ENCODE results near the gene APOC4.
"Not testable (repeated sequence)": the region's sequence is repeated elsewhere in the genome, so short reads cannot be mapped to it uniquely, and the experiment has no call there.

The APOC4 gene

GRCh38 chr19:44942067-44942571, at the start of gene APOC4:
Gene APOC4 (plus strand): TSS chr19:44942237. CDS start chr19:44942278, 41 bp downstream.
- no peak for DNase-seq

DNA sequence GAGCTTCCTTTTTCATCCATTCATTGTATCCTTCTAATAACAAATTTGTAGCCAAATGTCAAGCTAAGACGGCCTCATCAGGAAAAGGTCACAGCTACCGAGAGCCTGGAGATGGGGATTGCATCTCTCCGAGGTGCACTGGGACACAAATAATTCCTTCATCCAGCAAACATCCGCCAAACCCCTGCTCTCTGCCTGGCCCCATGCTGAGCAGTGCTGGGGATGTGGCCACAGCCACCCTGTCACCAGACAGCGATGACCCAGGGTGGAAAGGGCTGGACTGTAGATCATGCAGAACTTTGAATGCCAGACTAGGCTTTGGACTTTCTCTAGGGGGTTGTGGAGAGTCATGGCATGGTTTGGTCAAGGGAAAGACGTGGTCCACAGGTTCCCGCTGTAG, 49.1 kb upstream of the APOC4 start:
- DNase-seq, result no peak

DNA sequence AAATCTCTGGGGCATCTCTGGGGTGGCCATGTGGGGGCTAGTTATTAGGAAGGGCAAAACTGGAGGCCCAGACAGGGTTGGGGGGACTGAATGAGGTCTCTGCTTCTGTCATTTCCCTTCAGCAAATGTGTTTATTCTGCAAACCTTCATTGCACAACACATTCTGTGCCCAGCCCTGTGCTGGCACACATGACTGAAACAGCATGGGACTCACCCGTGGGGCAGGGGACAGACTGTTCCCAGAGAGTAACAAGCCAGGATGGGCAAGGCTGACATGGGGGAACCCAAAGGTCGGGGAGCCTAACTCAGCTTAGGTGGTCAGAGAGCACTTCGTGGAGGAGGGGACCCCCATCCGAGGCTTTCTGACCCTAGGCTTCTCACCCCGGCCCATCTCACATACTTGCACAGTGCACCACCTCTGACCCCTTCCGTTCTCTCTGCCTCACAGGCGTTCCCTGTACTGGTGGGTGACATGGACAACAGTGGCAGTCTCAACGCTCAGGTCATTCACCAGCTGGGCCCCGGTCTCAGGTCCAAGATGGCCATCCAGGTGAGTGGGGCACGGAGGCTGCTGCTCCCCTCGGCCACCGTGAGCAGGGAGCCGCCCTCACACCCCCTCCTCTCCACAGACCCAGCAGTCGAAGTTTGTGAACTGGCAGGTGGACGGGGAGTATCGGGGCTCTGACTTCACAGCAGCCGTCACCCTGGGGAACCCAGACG, 48.5 kb upstream of the APOC4 start:
- DNase-seq, result no peak

DNA sequence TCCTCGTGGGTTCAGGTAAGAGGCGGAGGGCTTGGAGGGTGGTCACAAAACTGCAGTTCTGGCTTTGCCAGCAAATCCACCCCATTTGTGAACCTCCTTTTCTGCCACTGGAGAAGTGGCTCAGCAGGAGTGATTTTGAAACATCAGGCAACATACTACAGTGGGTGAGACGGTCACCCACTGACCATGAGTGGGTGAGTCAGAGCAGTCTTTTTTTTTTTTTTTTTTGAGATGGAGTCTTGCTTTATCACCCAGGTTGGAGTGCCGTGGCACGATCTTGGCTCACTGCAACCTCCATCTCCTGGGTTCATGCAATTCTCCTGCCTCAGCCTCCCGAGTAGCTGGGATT, 48.0 kb upstream of the APOC4 start:
- no peak for DNase-seq

DNA sequence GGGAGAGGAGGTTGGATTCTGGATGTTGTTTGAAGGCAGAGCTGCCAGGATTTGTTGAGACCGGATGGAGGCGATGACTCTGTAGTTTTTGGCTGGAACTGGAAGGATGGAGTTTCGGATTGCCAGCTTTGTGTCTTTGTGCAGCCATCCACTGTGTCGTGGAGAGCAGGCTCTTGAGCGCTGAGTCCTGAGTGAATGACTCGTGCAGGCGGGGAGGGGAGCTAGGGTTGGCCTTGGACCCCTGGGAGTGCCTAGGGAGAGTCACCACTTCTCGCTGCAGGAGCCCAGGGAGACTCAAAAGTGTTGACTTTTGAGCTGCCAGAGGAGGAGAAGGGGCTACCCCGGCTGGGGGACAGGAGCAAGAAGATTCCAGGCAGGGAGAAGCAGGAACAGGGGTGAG, 47.1 kb upstream of the APOC4 start:
- DNase-seq, result no peak

DNA sequence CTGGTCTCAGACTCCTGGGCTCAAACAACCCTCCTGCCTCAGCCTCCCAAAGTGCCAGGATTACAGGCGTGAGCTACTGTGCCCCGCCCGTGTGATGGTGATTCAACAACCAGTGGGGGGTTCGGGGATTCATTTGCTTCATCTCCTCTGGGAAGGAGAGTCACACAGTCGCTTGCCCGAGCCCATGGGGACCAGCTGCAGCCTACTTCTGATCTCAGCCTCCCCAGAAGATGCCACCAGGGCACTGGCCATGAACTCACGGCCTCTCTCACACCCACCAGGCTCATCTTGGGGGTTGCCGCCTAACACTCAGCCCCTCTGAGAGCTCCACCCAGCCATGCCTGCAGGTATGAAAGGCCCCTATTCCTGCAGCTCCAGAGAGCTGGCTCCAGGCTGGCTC, 44.2 kb upstream of the APOC4 start:
- no peak for DNase-seq

DNA sequence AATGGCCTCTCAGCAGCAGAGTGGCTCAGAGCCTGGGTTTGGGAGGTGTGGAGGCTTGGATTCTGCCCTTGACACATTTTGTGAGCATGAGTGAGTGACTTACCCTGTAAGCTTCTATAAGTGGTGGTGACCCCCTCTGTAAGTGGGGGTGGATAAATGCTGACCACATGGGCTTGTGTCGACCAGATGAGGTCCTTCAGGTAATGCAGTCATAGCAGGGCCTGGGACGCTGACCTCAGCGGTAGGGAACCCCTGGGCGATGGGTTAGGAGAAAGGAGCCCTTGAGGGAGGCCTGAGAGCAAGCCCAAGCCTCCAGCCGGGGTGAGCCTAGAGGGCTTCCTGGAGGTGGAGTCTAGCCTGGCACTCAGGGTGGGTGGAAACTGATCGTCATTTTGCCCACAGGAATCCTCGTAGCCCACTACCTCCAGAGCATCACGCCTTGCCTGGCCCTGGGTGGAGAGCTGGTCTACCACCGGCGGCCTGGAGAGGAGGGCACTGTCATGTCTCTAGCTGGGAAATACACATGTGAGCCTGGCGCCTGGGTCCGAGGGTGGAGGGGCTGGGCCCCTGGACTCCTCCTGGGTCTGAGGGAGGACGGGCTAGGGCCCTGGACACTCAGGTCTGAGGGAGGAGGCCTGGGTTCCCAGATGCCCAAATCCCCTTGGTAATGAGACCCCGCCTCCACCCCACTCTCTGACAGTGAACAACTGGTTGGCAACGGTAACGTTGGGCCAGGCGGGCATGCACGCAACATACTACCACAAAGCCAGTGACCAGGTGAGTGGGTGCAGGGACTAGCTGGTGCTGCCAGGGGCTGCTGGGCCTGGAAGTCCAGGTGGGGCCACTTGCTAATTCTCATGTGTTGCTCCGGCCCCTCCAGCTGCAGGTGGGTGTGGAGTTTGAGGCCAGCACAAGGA, 41.5 kb upstream of the APOC4 start:
- DNase-seq, result no peak

GRCh38 chr19:44903216-44903601, 38.8 kb upstream of the APOC4 start:
- no peak for DNase-seq

DNA sequence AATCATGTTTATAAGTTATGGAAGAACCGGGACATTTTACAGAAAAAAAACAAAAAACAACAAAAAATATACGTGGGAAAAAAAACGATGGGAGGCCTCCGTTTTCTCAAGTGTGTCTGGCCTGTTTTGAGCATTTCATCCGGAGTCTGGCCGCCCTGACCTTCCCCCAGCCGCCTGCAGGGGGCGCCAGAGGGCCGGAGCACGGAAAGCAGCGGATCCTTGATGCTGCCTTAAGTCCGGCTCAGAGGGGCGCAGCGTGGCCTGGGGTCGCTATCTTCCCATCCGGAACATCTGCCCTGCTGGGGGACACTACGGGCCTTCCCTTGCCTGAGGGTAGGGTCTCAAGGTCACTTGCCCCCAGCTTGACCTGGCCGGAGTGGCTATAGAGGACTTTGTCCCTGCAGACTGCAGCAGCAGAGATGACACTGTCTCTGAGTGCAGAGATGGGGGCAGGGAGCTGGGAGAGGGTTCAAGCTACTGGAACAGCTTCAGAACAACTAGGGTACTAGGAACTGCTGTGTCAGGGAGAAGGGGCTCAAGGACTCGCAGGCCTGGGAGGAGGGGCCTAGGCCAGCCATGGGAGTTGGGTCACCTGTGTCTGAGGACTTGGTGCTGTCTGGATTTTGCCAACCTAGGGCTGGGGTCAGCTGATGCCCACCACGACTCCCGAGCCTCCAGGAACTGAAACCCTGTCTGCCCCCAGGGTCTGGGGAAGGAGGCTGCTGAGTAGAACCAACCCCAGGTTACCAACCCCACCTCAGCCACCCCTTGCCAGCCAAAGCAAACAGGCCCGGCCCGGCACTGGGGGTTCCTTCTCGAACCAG, 38.2 kb upstream of the APOC4 start:
- DNase-seq, result peak; percentile 28 to 32

DNA sequence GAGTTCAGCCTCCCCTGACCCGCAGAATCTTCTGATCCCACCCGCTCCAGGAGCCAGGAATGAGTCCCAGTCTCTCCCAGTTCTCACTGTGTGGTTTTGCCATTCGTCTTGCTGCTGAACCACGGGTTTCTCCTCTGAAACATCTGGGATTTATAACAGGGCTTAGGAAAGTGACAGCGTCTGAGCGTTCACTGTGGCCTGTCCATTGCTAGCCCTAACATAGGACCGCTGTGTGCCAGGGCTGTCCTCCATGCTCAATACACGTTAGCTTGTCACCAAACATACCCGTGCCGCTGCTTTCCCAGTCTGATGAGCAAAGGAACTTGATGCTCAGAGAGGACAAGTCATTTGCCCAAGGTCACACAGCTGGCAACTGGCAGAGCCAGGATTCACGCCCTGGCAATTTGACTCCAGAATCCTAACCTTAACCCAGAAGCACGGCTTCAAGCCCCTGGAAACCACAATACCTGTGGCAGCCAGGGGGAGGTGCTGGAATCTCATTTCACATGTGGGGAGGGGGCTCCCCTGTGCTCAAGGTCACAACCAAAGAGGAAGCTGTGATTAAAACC, 37.5 kb upstream of the APOC4 start:
- DNase-seq, result no peak

GRCh38 chr19:44905437-44906160, 36.4 kb upstream of the APOC4 start, which contains the start of gene APOE:
Gene APOE (plus strand): TSS chr19:44905796. CDS start chr19:44906625, 829 bp downstream.
- no peak for DNase-seq

DNA sequence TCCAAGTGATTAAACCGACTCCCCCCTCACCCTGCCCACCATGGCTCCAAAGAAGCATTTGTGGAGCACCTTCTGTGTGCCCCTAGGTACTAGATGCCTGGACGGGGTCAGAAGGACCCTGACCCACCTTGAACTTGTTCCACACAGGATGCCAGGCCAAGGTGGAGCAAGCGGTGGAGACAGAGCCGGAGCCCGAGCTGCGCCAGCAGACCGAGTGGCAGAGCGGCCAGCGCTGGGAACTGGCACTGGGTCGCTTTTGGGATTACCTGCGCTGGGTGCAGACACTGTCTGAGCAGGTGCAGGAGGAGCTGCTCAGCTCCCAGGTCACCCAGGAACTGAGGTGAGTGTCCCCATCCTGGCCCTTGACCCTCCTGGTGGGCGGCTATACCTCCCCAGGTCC, 34.4 kb upstream of the APOC4 start:
- no peak for DNase-seq

- no peak for DNase-seq
These were observed 33.8 kb upstream of the APOC4 start for GRCh38 chr19:44908074-44908835.

DNA sequence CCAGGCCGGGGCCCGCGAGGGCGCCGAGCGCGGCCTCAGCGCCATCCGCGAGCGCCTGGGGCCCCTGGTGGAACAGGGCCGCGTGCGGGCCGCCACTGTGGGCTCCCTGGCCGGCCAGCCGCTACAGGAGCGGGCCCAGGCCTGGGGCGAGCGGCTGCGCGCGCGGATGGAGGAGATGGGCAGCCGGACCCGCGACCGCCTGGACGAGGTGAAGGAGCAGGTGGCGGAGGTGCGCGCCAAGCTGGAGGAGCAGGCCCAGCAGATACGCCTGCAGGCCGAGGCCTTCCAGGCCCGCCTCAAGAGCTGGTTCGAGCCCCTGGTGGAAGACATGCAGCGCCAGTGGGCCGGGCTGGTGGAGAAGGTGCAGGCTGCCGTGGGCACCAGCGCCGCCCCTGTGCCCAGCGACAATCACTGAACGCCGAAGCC, 33.2 kb upstream of the APOC4 start:
- no peak for DNase-seq

- no peak for DNase-seq
These were observed 32.3 kb upstream of the APOC4 start for GRCh38 chr19:44909775-44910174.

DNA sequence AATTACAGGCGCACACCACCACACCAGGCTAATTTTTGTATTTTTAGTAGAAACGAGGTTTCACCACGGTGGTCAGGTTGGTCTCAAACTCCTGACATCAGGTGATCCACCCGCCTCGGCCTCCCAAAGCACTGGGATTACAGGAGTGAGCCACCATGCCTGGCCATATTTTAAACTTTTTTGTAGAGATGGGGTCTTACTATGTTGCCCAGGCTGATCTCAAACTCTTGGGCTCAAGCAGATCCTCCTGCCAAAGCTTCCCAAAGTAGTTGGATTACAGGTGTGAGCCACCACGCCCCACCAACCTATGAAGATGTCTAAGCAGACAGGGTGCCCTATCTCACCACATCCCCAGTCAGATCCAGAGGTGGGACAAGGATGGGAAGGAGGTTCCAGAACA, 30.1 kb upstream of the APOC4 start:
- DNase-seq, result not testable (repeated sequence)

DNA sequence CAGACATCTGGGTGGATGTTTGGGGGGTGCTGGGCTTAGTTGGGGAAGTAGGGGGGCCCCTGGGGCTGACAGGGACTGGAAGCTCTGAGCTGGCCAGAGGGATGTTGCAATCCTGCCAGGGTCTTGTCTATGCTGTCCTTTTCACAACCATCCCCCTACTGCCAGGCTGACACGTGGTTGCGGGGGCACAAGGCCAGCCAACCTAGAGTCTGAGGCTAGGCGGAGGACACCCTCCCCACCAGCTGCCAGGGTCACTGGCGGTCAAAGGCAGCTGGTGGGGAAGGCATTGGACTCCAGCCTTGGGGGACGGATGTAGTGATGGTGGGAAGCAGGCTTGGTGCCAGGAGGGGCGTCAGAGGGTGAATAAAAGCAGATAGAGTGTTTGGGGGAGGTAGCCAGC, 29.2 kb upstream of the APOC4 start:
- no peak for DNase-seq

DNA sequence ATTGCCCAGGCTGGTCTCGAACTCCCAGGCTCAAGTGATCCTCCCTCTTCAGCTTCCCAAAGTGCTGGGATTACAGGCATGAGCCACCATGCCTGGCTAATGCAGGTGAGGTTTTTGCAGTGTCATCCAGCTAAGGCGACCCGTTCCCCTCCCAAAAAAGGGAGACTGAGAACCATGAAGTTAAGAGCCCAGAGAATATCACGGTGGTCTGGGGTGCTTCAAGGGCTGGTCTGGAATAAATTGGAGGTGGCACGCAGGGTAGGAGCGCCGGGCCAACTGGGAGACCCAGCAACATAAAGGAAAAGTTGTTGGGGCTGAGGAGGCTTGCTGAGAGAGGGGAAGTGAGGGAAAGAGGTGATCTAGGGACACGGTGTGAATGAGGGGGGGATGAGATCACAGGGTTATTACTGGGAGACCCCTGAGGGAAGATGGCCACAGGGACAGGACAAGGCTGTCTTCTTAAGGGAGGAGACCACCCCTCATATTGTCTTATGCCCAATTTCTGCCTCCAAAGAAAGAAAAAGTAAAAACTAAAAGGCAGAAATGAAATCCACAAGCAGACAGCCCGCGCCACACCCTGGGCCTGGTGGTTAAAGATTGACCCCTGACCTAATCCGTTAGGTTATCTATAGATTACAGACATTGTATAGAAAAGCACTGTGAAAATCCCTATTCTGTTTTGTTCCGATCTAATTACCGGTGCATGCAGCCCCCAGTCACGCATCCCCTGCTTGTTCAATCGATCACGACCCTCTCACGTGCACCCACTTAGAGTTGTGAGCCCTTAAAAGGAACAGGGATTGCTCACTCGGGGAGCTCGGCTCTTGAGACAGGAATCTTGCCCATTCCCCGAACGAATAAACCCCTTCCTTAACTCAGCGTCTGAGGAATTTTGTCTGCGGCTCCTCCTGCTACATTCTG, 28.3 kb upstream of the APOC4 start:
- not testable (repeated sequence) for DNase-seq

DNA sequence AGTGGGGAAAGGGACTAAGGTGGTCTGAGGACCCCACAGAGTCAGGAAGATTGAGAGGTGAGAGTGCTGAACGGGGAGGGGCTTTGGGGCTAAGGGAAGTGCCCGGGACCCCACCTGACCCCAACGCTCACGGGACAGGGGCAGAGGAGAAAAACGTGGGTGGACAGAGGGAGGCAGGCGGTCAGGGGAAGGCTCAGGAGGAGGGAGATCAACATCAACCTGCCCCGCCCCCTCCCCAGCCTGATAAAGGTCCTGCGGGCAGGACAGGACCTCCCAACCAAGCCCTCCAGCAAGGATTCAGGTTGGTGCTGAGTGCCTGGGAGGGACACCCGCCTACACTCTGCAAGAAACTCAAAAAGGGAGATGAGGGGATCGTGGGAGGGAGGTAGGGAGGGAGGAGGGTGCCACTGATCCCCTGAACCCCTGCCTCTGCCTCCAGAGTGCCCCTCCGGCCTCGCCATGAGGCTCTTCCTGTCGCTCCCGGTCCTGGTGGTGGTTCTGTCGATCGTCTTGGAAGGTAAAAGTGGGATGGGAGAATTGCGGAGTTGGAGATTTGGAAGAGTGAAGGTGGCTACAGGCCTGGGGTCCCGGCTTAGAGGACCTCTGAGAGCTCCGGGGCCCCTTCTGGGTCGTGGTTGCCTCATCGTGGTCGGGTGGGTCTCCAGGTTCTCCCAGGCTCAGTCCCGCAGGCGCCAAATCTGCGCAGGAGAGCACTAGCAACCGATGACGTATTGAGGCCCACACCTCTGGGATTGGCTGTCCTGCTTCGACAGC, 27.4 kb upstream of the APOC4 start, which contains the start of gene APOC1:
Gene APOC1, plus strand, starts transcription at position 176 of the 774 bp plus-strand sequence. Its CDS starts 284 bp downstream, at position 460.
- DNase-seq, result peak in 1 of 2 experiments; percentile 10
